ENCODE measurements around the gene HDAC11. TPM values are rescaled to one million over a fixed set of nuclear protein-coding genes. Genes with fewer than 3 reads are reported as not detected.

HDAC11 gene
- total and polyA plus RNA-seq, 9 of the 15 experiments (the other 6 are each of a cell fraction or from before 2014, with no cell fraction given) = 0.60 to 6.0 (median 4.5) TPM

GRCh38 chr3:13546667-13547171, 66.6 kb downstream of the HDAC11 start:
- ChIA-PET POLR2A (interaction anchor here (0.5 to 1.4 kb wide), 7 partner anchors 7 to 624 kb away, joined by 3 to 4 read pairs (median 3); no protein-coding TSS in a partner anchor), CTCF (ENCODE audit: low intra/inter-chr PET ratio) (interaction anchor here (0.7 kb wide), 1 partner anchor 53 kb away, joined by 3 read pairs; no protein-coding TSS in a partner anchor)
- peaks cover 29% of the 10 kb centered on the region for H4K20me1 ChIP-seq (replicated peaks; ENCODE audit: control insufficient read depth, insufficient read depth, low read length)
- intact Hi-C loops (cut with micrococcal nuclease) = no loop called here
- 0% methylated on average over 9 of the region's 9 CpGs for WGBS (ENCODE audit: insufficient coverage, low coverage, missing lambda C conversion rate)
- peaks cover 0 to 24% of the 10 kb centered on the region in 2 experiments; a peak in 2 of 5 replicates for H3K27me3 ChIP-seq (ENCODE audit: control insufficient read depth in 2 of 2, insufficient read depth in 2 of 2, low read length in 2 of 2)
- FAIRE-seq (peak; percentile 100), DNase-seq (ENCODE audit: extremely low read depth in 1 of 4, low spot score in 3 of 4) (peak; percentile 72 to 96 (median 82)), ATAC-seq (peak; percentile 90)
- no peak overlapping the region for H3K27ac ChIP-seq (ENCODE audit: extremely low read depth, low read depth, low read length)
- no peaks in the 10 kb centered on the region for H3K79me2 ChIP-seq (ENCODE audit: control insufficient read depth, insufficient read depth, low read length)
- no peak overlapping the region for H2AFZ ChIP-seq (ENCODE audit: low read depth, low read length)
- peaks cover 3% of the 10 kb centered on the region for H3K9me1 ChIP-seq (ENCODE audit: control insufficient read depth, insufficient read depth, low read length)
- no peaks in the 10 kb centered on the region for H3K9me3 ChIP-seq (replicated peaks; ENCODE audit: control insufficient read depth, insufficient read depth, low read depth, low read length)
- in situ Hi-C loops (cut with MboI) = no loop called here
- BruUV-seq (replicated peaks) = no TSS peak
- H3K4me1 ChIP-seq (replicated peaks in 1 of 2; ENCODE audit: control insufficient read depth in 2 of 2, insufficient read depth in 2 of 2, low read length in 2 of 2) = peaks cover 19 to 37% of the 10 kb centered on the region in 2 experiments; a peak in 4 of 5 replicates
- H3K9ac ChIP-seq (ENCODE audit: insufficient read depth in 1 of 2, low read depth in 2 of 2, low read length in 2 of 2) = 0 out of 4 replicates have a peak overlapping the region, but pooled peaks of 1 of the 2 experiments have one; percentile 3
- H3K4me3 ChIP-seq = no peak overlapping the region
- no peaks in the 10 kb centered on the region for H3K36me3 ChIP-seq (ENCODE audit: control insufficient read depth, insufficient read depth, low read length)
- H3K4me2 ChIP-seq (ENCODE audit: insufficient read depth, low read length) = peak overlapping the region; percentile 13; the same call in 1 of the 2 replicates
- TF ChIP-seq ZNF121 (CRISPR knock-in tag; conservative IDR thresholded peaks at IDR 0.05) (no peak), CREB1 (IDR thresholded peaks at IDR 0.05) (peak; percentile 65), CREB1 (CRISPR knock-in tag; IDR thresholded peaks at IDR 0.05) (peak; percentile 17; the same call in 1 of the 2 replicates), ELK1 (CRISPR knock-in tag; IDR thresholded peaks at IDR 0.05) (no peak), KLF1 (tag; IDR thresholded peaks at IDR 0.05) (no peak), ZNF639 (CRISPR knock-in tag; conservative IDR thresholded peaks at IDR 0.05 in 1 of 2, IDR thresholded peaks at IDR 0.05 in 1 of 2) (peak in 1 of 2 experiments; percentile 30; a peak in 1 of 4 replicates), XRCC3 (IDR thresholded peaks at IDR 0.05) (no peak), STAT5B (CRISPR knock-in tag; IDR thresholded peaks at IDR 0.05) (no peak), ZNF507 (tag; conservative IDR thresholded peaks at IDR 0.05) (no peak), RHOXF2B (CRISPR knock-in tag; conservative IDR thresholded peaks at IDR 0.05) (no peak), ZNF395 (CRISPR knock-in tag; IDR thresholded peaks at IDR 0.05) (no peak), ZBTB7A (IDR thresholded peaks at IDR 0.05; ENCODE audit: borderline replicate concordance, control insufficient read depth, low read depth, low read length) (peak; percentile 37; the same call in 1 of the 2 replicates), NEUROD1 (IDR thresholded peaks at IDR 0.05; ENCODE audit: borderline replicate concordance, low read depth, low read length, partially characterized antibody) (peak; percentile 74), NR2C1 (IDR thresholded peaks at IDR 0.05) (no peak), NR2C1 (tag; IDR thresholded peaks at IDR 0.05) (no peak), MTA1 (IDR thresholded peaks at IDR 0.05; ENCODE audit: borderline replicate concordance) (peak; percentile 85), TEAD2 (tag; IDR thresholded peaks at IDR 0.05) (peak; percentile 92), KHSRP (IDR thresholded peaks at IDR 0.05) (no peak), MECOM (CRISPR knock-in tag; IDR thresholded peaks at IDR 0.05) (peak; percentile 98), FOXA3 (CRISPR knock-in tag; conservative IDR thresholded peaks at IDR 0.05 in 1 of 2, IDR thresholded peaks at IDR 0.05 in 1 of 2) (0 out of 4 replicates have a peak, but pooled peaks of 1 of the 2 experiments have one; percentile 25)

All from K562 (cell line).